ENCODE results near the gene FXYD4.

GRCh38 chr10:43399320-43400310 is 28.2 kb downstream of the FXYD4 start:
- TF ChIP-seq CTCF (conservative IDR thresholded peaks at IDR 0.05; ENCODE audit: low read depth, low read length) = no peak
- no peak for TF ChIP-seq EZH2phosphoT487 (IDR thresholded peaks at IDR 0.05; ENCODE audit: borderline replicate concordance, low read length)
